ENCODE results near the gene ACTA2.
"Not testable (repeated sequence)": the region's sequence is repeated elsewhere in the genome, so short reads cannot be mapped to it uniquely, and the experiment has no call there.

DNA sequence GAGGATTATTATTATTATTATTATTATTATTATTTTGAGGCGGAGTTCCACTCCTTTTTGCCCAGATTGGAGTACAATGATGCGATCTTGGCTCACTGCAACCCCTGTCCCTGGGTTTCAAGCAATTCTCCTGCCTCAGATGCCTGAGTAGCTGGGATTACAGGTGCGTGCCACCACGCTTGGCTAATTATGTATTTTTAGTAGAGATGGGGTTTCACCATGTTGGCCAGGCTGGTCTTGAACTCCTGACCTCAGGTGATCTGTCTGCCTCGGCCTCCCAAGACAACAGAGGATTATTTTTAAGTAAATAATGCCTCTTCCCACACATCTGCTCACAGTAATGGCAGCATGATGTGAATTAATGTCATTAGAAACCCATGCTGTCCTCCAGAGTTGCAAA is 20.5 kb downstream of the ACTA2 start:
- not testable (repeated sequence) for TF ChIP-seq EZH2 (IDR thresholded peaks at IDR 0.05; ENCODE audit: low read depth)
- TF ChIP-seq, protein P1, sequence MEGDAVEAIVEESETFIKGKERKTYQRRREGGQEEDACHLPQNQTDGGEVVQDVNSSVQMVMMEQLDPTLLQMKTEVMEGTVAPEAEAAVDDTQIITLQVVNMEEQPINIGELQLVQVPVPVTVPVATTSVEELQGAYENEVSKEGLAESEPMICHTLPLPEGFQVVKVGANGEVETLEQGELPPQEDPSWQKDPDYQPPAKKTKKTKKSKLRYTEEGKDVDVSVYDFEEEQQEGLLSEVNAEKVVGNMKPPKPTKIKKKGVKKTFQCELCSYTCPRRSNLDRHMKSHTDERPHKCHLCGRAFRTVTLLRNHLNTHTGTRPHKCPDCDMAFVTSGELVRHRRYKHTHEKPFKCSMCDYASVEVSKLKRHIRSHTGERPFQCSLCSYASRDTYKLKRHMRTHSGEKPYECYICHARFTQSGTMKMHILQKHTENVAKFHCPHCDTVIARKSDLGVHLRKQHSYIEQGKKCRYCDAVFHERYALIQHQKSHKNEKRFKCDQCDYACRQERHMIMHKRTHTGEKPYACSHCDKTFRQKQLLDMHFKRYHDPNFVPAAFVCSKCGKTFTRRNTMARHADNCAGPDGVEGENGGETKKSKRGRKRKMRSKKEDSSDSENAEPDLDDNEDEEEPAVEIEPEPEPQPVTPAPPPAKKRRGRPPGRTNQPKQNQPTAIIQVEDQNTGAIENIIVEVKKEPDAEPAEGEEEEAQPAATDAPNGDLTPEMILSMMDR (conservative IDR thresholded peaks at IDR 0.05), result not testable (repeated sequence)

All from PC-9 (cell line).